GM18511 (cell line): ENCODE results near the gene LAMB3.

Experiments
- ATAC-seq: cut with Tn5 transposase; IDR thresholded peaks from one replicate; pipeline ENCODE4 v1.9.1; 2021; ENCODE audit warnings: mild to moderate bottlenecking, moderate library complexity; ENCODE audit not compliant: unreplicated experiment

Gene LAMB3

DNA sequence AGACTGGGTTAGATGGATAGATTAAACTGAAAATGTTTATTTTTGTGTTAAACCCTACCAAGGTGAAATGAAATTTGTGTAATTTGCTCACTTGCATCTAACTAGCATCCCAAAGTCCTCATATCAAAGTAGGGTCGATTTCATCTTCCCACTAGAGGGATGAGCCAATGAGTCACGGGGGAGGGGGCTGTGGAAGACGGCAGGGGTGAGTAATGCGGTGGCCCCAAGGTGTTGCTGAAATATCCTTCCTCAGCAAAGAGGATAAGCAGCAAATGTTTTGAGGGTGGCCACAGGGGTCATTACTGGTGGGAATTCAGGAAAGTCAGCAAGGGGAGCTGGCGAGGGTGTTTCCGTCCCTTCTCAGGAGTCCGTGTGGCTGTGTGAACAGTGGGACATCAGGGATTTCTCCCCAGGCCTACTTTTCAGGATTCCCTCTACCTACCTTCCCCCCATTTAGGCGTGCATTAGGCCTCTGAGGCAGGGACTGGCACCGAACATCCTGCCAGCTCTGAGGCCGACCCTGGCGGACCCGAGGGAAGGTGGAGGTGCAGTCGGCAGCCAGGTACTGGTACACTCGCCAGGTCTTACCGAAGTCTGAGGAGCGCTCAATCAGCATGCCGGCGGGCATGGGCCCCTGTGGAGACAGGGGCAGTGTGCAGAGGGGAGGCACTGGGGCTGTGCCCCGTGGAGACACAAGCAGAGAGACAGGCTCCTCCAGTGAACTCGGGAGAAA, 18.1 kb downstream of the LAMB3 start:
- ATAC-seq, result no peak

DNA sequence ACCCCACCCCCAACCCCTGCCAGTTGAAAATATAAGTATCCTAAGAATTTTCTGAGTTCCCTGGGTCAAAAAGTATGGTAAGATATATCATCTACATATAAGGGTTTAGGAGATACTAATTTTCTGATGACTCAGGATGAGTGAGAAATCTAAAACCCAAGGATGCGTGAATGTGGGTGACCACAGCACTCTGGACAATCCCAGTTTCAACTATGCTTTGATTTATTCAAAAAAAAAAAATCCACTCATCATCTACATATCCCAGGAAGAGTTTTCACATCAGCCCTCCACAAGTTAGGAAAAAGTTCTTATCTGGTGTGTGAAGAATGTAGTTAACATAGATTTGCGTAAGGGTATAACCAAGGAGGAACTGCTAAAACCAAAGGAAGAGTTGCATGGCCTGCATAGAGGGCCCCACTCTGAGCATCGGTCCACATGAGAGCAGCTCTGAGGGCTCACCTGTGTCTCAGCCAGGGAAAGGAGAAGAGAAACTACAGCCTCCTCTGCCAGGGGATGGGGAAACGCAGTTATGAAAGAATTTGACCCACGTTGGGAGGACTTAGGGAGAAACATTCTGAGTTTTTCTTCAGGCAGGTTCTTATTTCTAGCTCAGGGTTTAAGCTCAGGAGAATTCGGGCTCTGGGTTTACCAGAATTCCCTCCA, 18.8 kb downstream of the LAMB3 start:
- peak; percentile 64 for ATAC-seq

DNA sequence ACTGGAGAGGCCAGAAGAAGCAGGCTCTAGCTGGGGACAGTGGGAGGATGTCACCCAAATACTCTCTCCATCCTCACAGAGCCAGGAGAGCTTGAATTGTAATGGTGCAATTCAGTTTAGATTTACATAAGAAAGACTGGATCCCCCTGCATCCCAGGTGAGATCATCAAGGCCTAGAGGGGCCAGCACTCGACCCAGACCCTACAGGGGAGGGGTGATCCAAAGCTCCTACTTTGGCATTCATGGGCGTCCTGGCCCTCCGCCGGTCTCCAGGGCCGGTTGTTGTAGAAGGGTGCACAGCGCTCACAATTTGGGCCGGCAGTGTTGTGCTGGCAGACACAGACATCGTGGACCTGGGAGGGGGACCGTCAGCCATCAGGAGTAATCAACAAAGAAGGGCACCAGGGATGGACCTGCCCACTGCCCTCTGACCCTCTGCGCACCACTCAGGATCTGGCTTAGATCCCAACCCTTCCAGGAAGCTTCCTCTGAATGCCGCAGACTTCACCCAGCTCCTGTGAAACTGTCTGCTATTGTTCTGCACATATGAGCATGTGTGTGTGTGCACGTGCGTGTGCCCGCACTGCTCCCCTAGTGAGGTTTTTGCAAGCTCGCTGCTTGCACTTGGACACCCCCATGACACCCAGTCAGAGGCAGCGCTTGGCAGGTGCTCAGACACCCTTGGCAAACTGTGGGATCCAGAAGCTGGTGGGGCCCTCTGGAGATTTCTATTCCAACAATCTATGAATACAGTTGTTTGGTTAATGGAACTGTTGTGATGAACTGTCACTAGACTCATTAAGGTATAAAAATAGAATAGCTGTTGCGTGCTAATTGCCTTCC, 21.6 kb downstream of the LAMB3 start:
- no peak for ATAC-seq

DNA sequence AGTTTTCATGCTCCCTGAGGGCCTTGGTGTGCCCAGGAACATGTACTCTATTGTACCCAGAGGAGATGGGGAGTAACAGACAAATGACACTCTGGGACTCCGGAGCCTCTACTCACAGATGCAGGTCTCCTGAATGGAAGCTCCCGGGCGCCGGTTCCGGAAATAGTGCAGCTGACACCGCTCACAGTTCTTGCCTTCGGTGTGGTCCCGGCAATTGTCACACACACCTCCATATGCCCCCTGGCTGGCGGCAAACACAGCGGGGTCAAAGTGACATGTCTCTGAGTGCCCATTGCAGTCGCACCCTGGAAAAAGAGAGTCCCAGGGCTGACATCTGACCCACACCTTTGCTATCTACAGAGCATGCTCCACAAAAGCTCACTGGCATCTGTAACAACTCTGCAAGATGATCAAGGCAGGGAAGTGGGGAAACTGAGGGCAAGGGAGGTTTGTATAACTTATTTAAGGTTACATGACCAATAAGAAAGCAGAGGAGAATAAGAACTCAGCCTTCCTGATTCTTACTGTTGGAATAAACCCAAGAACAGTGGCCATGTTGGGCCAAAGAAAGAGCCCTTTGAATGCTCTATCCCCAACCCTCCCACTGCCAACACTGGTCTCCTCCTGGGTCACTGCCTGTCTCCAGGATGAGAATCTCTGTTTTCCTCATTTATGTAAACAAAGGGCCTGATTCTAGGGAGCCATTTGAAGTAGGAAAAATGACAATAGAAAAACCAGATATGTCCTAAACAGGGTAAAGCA, 22.4 kb downstream of the LAMB3 start:
- ATAC-seq, result no peak

DNA sequence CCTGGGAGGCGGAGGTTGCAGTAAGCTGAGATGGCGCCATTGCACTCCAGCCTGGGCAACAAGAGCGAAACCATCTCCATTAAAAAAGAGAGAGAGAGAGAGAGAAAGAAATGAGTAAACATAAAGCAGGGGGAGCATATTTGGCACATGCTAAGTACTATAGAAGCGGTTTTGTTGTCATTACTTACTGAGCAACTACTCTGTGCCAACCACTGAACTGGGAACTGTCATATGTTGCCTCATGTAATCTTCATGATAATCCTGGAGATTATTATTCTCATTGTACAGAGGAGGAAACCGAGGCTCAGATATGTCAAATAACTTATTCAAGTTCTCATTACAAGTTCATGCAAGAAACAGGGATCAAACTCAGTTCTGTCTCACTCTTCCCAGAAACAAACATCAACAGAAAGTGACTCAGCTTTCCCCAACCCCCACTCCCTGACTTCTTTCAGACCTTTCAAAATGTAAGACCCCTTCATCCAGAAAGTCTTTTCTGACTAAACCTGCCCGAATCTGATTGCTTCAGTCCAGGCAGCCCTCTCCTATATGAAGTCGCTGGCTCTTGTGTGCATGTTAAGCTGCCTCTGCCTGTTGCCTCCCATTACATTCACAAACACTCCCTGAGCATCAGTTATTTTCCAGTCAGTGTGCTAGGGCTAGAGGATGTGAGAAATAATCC, 23.5 kb downstream of the LAMB3 start:
- ATAC-seq, result no peak

DNA sequence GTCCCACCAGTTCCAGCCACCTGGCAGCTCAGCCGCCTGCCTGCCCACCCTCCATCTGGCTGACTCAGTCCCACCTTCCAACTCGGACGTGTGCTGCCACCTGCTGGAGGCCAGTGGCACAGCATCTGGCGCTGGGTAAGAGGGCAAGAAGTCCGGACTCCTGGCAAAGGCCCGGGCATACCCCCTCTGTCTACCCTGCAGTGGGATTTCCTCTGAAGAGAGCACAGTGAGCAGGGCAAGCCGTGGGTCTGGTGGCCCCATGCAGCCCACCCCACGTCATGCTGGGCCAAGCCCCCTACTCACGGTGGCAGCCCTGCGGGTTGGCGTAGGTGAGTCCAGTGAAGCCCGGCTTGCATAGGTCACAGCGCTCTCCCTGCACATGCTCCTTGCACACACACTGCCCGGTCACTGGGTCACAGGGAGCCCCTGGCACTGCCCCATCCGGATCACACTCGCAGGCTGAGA, 24.5 kb downstream of the LAMB3 start:
- peak; percentile 85 for ATAC-seq

DNA sequence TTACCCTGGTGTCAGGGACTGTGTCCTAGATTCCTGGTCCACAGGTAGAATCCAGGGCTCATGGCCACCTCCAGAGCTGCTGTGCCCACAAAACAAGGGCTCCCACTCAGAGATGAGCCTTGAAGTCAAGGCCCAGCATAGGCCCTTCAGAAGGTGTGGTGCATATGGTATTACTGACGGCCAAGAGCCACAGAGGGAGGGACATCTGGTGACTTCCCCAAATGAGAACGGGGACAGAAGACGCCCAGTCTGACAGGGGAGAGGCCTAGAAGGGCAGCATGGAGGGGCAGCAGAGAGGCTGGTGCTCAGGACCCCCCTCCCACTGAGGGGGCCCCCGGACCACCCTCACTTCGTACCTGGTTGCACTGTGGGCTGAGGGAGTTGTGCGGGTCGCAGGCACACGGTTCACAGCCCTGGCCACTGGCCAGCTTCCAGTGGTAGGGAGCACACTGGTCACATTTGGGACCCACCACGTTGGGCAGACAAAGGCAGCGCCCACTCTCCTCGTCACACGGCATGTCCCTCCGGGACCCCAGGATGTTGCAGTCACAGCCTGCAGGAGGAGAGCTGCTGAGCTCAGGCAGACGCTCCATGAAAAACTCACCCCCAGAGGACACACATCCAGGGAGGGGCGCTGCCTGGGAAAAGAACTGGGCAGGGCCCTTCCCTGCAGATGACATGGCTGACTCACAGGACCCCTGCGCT, 25.0 kb downstream of the LAMB3 start:
- ATAC-seq, result peak; percentile 16

DNA sequence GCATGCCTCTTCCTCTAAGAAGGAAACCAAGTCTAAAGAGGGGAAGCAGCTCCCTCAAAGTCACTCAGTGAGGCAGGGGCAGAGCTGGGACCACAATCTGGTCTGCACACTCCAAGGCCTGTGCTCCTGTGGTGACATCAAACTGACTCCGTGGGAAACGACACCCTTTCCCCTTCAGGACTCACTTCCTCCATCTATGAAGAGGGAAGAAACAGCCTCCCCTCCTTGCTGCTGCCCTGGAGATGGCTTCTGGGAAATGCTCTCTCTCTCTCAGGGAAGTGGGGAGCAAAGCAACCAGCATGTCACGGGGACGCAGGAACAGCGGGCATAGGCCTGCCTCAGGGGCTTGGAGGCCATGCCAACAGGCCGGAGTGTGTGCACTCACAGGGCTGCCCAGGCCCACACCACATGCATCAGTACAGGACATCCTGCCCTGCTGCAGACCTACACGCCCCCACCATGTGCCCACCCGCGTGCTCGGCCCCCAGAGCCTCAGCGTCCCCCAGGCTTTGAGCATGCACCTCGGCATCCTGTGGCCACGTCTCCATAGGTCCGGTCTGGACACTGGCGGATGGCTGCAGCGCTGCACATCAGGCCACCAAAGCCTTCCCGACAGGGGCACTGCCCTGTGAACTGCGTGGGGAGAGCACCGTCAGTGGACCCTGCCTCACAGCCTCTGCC, 25.7 kb downstream of the LAMB3 start:
- ATAC-seq, result no peak

DNA sequence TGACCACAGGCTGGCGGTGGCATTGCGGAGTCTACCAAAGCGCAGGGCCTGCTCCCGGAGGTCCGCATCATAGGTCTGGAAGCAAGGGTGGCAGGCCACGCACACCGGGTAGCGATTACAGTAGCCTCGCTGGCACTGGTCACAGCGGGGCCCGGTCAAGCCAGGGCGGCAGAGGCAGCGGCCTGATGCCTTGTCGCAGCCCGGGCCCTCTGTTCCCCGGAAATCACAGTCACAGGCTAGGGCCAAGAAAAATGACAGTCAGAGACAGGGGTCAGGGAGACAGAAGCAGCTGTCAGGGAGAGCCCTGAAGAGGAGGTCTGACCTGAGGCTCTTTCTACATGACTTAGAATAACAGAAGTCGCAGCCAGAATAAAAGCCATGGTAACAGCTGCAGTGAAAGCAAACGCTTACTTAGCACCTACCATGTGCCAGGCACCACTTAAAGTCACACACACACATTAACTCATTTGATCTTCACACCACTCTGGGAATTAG, 26.4 kb downstream of the LAMB3 start:
- no peak for ATAC-seq

DNA sequence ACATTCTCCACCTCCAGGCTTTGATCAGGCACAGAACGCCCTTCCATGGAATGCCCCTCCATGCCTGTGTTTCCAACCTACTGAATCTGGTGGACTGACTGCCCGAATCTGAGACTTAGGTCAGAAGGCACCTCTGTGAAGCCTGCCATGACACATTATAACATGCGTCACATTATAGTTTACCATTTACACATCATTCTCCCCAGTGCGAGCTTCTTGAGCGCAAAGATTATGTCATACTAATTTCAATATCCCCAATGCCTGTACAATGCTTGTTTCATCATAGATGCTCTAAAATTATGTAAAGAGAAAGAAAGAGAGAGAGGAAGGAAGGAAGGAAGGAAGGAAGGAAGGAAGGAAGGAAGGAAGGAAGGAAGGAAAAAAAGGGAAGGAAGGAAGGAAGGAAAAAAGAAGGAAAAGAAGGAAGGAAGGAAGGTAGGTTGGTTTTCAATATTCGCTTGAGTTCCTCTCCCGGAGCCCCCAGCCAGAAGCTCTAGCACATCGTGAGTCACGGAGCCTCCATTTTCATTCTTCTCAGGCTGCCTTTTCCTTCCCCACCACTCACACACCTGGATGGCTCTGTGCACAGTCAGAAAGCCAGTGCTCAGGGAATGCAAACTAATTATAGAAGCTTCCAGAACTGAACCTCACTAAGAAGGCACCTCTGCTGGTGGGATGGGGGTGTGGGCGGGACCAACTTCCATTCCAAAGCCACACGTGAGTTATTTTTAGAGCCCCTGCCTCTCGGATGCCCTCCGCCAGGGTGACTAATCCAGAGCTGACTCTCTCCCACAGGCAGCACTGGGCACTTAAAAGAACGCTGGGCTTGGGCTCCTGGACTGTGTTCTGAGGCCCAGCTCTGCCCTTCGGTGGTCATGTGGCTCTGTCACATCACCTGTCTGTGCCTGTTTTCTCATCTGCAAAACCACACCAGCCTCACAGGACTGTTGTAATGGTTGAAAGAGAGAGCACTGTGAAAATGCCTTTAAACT, 27.4 kb downstream of the LAMB3 start:
- no peak for ATAC-seq

DNA sequence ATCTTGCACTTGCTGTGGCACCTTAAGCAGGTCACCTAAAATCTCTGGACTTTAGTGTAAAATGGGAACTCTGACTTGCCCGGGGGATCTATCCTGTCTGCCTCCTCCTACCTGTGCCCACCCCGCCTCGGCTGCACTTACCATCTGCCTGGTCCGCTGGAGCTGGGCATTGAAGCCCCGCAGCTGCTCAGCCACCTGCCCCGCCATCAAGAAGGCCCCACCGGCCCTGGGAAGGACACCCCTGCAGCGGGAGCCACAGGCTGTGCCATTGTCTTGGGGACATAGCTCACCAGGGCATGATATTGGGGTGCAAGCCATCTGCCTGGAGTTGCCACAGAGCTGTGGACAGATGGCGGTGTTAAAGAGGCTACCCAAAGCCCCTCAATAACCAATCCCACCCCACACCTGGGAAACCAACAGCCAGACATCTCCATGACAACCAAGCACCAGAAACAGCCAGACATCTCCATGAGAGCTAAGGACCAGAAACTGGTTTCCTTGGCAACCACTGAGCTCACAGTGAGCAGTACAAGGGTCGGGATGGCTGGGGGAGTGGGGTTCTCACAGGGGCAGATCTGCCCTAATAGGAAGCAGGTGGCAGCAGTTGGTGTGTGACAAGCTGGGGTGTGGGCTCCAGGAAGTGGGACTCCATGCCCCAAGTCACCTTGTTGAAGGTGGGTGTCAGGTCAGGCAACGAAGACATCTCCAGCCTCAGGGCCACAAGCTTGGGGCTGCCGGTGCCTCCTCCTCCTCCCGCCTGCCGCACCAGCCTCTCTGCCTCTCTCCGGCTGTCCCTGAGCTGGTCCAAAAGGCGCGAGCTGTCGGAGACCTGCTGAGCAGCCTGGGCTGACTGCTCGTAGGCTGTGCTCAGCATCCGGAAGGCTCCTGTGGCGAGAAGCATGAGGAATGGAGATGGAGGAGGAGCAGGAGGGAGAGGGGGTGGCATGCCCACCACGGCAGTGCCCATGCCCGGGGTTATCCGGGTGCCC, 29.1 kb downstream of the LAMB3 start:
- ATAC-seq, result no peak

DNA sequence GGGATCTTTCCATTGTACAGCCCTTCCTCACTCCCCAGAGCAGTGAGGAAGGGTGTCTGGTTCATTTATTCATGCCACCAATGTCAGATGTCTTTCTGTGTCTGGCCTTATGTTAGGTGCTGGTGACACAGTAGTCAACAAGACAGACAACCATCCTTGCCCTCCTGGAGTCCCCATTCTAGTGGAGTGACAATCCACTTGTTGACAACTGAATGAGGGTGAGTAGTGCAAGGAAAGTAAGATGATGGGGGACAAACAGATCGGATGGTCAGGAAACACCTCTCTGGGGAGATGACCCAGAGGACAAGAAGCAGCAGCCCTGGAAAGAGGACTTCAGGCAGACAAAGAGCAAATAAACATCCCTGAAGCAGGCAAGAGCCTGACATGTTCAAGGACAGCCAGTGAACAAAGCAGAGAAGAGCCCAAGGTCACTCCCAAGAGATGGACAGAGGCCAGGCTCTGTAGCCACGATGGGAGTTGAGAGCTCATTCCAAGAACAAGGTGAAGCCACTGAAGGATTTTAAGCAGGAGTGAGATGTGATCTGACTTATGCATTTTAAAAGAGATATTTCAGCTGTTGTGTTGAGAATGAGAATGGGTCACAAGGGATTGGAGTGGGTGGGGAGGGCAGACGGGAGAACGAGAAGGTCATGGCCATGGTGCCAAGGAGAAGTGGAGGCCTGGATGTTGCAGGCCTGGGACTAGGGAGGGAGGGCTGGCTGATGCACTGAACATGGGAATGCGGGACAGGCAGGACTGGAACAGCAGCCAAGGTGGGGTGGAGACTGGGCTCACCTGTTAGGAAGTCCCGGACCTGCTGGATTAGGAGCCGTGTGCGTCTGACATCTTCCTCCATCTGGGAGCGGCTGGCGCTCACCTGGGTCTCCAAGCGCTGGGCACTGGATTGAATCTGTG, 30.2 kb downstream of the LAMB3 start:
- ATAC-seq, result no peak

DNA sequence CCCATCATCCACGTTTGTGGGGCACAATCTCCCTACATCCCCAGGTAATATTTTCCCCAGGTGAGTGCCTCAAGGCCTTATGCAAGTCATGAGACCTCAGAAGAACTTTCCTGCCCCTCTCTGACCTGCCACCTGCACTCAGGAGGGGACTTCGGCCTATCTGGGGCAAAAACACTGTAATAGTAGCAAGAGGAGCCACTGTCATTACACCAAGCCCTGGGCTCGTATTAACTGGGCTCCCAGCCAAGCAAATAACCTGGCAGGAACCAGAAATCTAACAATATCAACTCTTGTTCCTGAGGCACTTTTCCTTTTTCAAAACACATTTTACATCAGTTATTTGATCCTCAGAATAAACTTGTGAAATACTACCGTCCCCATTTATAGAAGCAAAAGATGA, 30.9 kb downstream of the LAMB3 start:
- no peak for ATAC-seq

DNA sequence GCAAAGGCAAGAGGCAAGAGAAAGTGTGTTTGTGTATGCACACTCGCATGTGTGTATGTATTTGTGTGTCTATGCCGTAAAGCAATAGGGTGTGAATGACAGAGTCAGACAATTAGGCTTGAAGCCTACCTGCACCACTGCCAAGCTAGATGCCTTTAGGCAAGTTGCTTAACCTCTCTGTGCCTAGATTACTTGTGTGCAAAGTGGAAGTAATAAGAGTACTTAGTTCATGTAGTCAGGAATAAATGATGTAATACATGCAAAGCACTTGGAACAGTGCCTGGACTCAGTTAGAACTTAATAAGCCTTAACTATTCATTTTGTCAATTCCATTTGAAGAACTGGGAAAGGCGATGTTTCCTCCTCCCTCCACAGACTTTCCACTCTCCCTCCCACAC, 31.7 kb downstream of the LAMB3 start:
- ATAC-seq, result no peak

DNA sequence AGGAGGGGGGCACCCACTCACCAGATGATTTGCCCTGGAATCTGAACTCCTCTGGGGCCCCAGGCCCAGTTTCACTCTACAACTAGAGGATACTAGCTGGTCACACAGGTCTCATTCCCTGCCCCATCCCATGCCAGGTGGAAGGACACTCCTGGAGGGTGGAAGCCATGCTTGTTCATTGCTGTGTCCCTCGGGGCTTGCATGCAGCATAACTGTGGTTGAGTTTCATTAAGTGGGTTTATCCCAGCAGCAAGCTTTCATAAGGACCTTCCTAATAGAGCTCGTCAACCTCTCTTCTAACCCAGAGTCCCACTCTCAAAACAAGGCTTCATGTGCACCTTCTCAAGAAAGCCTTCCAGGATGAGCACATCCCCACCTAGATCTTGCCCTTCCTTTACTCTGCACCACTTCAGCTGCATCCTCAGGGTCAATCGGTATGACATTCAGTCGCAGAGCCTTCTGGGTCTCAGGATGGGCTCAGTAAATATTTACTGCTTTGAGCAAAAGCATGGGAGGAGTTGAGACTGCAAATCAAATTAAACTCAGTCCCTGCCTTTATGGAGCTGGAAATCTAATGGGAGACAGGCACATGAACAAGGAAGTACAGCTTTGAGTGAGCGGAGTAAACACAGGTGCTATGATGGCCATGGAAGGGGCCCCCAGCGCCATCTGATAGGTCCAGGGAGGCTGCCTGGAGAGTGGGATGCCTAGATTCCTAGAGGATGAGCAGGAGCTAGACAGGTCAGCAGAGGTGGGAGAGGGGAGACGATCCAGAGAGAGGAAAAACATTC, 32.3 kb downstream of the LAMB3 start:
- ATAC-seq, result no peak
